ENCODE data around the gene ZNF438. TPM values are rescaled to one million over a fixed set of nuclear protein-coding genes. Genes with fewer than 3 reads are reported as not detected.

The ZNF438 gene
- total and polyA plus RNA-seq, 10 of the 15 experiments (the other 5 are each of a cell fraction or from before 2014, with no cell fraction given) = 0.93 to 5.2 (median 1.9) TPM

DNA sequence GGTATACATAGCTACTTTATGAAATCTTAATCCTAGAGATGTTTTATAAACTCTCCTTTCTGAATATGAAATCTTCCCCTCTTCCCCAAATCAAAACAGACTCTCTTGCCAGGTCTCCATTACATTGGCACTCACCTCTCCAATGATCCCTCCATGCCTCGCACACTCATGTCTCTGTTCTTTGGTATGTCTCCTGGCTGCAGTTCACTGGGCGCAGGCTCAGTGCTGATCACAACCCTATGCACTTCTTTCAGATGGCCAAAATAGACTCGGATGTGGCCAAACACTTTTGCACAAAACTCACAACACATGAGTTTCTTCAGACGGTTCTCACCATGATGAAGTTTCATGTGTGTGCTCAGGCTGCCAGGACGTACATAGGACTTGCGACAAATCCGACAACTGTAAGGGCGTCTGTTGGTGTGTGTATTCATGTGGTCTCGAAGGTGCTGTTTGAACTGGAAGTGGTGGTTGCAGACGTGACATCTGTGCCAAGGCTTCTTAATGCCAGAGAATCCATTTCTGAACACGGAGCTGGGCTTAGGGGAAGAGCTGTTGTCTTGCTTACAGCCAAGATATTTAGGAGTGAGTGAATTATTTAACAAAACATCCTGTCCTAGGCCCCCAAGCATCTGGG is 183.2 kb downstream of the ZNF438 start:
- Histone ChIP-seq H3K4me1 (ENCODE audit: control insufficient read depth, insufficient read depth, low read length) (no peaks in the 10 kb centered on the region), H3K9me3 (replicated peaks; ENCODE audit: control insufficient read depth, insufficient read depth, low read length) (no peaks in the 10 kb centered on the region), H2AFZ (ENCODE audit: control insufficient read depth, low read depth, low read length) (no peak overlapping the region), H3K9ac (ENCODE audit: control insufficient read depth, insufficient read depth, low read length) (no peak overlapping the region), H4K20me1 (ENCODE audit: control insufficient read depth, insufficient read depth) (no peaks in the 10 kb centered on the region), H3K4me3 (no peak overlapping the region), H3K4me2 (ENCODE audit: control insufficient read depth, insufficient read depth) (no peak overlapping the region), H3K36me3 (ENCODE audit: control insufficient read depth in 2 of 2, insufficient read depth in 2 of 2, low read length in 1 of 2) (no peaks in the 10 kb centered on the region), H3K79me2 (ENCODE audit: control insufficient read depth, insufficient read depth, low read length) (no peaks in the 10 kb centered on the region), H3K27me3 (replicated peaks in 1 of 2; ENCODE audit: control insufficient read depth in 2 of 2, insufficient read depth in 2 of 2, low read length in 1 of 2) (no peaks in the 10 kb centered on the region), H3K27ac (ENCODE audit: control insufficient read depth, insufficient read depth) (no peak overlapping the region)
- ATAC-seq (no peak), DNase-seq (ENCODE audit: low read depth, low spot score) (no peak), FAIRE-seq (no peak)
- 87% methylated on average over 11 of the region's 11 CpGs for WGBS (ENCODE audit: insufficient coverage, insufficient replicate concordance, low lambda C conversion rate, missing lambda C conversion rate)
- ChIA-PET CTCF (no interaction called here), SMC1A (ENCODE audit: uncharacterized antibody, unreplicated experiment) (no interaction called here), POLR2A (no interaction called here), RAD21 (ENCODE audit: unreplicated experiment) (no interaction called here)
- intact Hi-C loops (cut with micrococcal nuclease; ENCODE audit: unreplicated experiment) = no loop called here
- in situ Hi-C loops (cut with MboI) = no loop called here
- no TSS peak for BruUV-seq (replicated peaks)
- no peak for TF ChIP-seq NRF1 (conservative IDR thresholded peaks at IDR 0.05; ENCODE audit: low read depth, low read length)
- TF ChIP-seq CBX3 (IDR thresholded peaks at IDR 0.05; ENCODE audit: borderline replicate concordance, low read depth) = no peak
- no peak for TF ChIP-seq ESRRA (IDR thresholded peaks at IDR 0.05; ENCODE audit: low read length)
- TF ChIP-seq GABPA (IDR thresholded peaks at IDR 0.05; ENCODE audit: low read depth) = no peak
- no peak for TF ChIP-seq HDGF (IDR thresholded peaks at IDR 0.05)
- TF ChIP-seq CHD2 (IDR thresholded peaks at IDR 0.05; ENCODE audit: borderline replicate concordance, low read depth, low read length) = no peak

DNA sequence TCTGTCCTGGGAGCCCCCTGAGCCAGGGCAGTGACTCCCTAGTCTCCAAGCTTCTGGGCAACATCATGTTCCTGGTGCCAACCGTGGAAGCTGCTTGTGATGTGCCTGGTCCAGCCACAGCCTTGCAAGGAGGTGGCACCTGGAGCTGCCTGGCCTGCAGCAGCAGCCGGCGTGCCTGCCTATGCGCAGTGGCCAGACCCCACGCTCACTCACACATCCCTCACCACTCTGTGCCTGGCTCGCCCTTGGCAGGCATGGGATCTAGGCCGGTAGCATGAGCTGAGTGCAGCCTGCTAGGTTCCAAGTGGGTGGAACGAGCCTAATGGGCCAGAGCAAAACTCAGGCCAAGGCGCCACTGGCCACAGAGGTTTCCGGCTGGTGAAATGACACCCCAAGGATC is 184.0 kb downstream of the ZNF438 start:
- Histone ChIP-seq H3K9me3 (replicated peaks; ENCODE audit: control insufficient read depth, insufficient read depth, low read length) (no peaks in the 10 kb centered on the region), H3K9ac (ENCODE audit: control insufficient read depth, insufficient read depth, low read length) (no peak overlapping the region), H3K79me2 (ENCODE audit: control insufficient read depth, insufficient read depth, low read length) (no peaks in the 10 kb centered on the region), H2AFZ (ENCODE audit: control insufficient read depth, low read depth, low read length) (no peak overlapping the region), H3K27ac (ENCODE audit: control insufficient read depth, insufficient read depth) (no peak overlapping the region), H3K4me1 (ENCODE audit: control insufficient read depth, insufficient read depth, low read length) (no peaks in the 10 kb centered on the region), H3K27me3 (replicated peaks in 1 of 2; ENCODE audit: control insufficient read depth in 2 of 2, insufficient read depth in 2 of 2, low read length in 1 of 2) (no peaks in the 10 kb centered on the region), H4K20me1 (ENCODE audit: control insufficient read depth, insufficient read depth) (no peaks in the 10 kb centered on the region), H3K4me2 (ENCODE audit: control insufficient read depth, insufficient read depth) (no peak overlapping the region), H3K36me3 (ENCODE audit: control insufficient read depth in 2 of 2, insufficient read depth in 2 of 2, low read length in 1 of 2) (no peaks in the 10 kb centered on the region), H3K4me3 (no peak overlapping the region)
- in situ Hi-C loops (cut with MboI) = no loop called here
- ATAC-seq = no peak
- intact Hi-C loops (cut with micrococcal nuclease; ENCODE audit: unreplicated experiment) = no loop called here
- FAIRE-seq = no peak
- ChIA-PET POLR2A (no interaction called here), CTCF (no interaction called here), RAD21 (ENCODE audit: unreplicated experiment) (no interaction called here), SMC1A (ENCODE audit: uncharacterized antibody, unreplicated experiment) (interaction anchor here (1.2 kb wide), 1 partner anchor 31 kb away, joined by 3 read pairs; no protein-coding TSS in a partner anchor)
- no peak for DNase-seq (ENCODE audit: low read depth, low spot score)
- BruUV-seq (replicated peaks) = no TSS peak
- 82% methylated on average over 10 of the region's 10 CpGs for WGBS (ENCODE audit: insufficient coverage, insufficient replicate concordance, low lambda C conversion rate, missing lambda C conversion rate)
- TF ChIP-seq HDAC6 (IDR thresholded peaks at IDR 0.05; ENCODE audit: unreplicated experiment) = no peak
- TF ChIP-seq GABPA (IDR thresholded peaks at IDR 0.05; ENCODE audit: low read depth) = no peak
- no peak for TF ChIP-seq RUNX3 (IDR thresholded peaks at IDR 0.05; ENCODE audit: low read length)
- TF ChIP-seq SMAD1 (IDR thresholded peaks at IDR 0.05; ENCODE audit: low read depth, partially characterized antibody) = no peak
- no peak for TF ChIP-seq LARP7 (IDR thresholded peaks at IDR 0.05)
- TF ChIP-seq YBX1 (IDR thresholded peaks at IDR 0.05) = no peak
- TF ChIP-seq NFYB (IDR thresholded peaks at IDR 0.05; ENCODE audit: insufficient read depth, low read depth, low read length) = no peak
- TF ChIP-seq RFX5 (IDR thresholded peaks at IDR 0.05; ENCODE audit: low read depth, low read length) = no peak
- TF ChIP-seq, protein P1, sequence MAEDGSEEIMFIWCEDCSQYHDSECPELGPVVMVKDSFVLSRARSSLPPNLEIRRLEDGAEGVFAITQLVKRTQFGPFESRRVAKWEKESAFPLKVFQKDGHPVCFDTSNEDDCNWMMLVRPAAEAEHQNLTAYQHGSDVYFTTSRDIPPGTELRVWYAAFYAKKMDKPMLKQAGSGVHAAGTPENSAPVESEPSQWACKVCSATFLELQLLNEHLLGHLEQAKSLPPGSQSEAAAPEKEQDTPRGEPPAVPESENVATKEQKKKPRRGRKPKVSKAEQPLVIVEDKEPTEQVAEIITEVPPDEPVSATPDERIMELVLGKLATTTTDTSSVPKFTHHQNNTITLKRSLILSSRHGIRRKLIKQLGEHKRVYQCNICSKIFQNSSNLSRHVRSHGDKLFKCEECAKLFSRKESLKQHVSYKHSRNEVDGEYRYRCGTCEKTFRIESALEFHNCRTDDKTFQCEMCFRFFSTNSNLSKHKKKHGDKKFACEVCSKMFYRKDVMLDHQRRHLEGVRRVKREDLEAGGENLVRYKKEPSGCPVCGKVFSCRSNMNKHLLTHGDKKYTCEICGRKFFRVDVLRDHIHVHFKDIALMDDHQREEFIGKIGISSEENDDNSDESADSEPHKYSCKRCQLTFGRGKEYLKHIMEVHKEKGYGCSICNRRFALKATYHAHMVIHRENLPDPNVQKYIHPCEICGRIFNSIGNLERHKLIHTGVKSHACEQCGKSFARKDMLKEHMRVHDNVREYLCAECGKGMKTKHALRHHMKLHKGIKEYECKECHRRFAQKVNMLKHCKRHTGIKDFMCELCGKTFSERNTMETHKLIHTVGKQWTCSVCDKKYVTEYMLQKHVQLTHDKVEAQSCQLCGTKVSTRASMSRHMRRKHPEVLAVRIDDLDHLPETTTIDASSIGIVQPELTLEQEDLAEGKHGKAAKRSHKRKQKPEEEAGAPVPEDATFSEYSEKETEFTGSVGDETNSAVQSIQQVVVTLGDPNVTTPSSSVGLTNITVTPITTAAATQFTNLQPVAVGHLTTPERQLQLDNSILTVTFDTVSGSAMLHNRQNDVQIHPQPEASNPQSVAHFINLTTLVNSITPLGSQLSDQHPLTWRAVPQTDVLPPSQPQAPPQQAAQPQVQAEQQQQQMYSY (CRISPR knock-in tag; IDR thresholded peaks at IDR 0.05) = no peak
- no peak for TF ChIP-seq ATF7 (IDR thresholded peaks at IDR 0.05; ENCODE audit: low read depth)
- TF ChIP-seq KLF5 (IDR thresholded peaks at IDR 0.05; ENCODE audit: partially characterized antibody) = no peak
- no peak for TF ChIP-seq CEBPB (IDR thresholded peaks at IDR 0.05; ENCODE audit: borderline replicate concordance in 1 of 2, low read depth in 2 of 2, low read length in 2 of 2)
